IPS-18a (cell line): ENCODE data around the gene SHB.

Experiments used
- H3K27ac ChIP-seq: one replicate; pipeline ENCODE4 v1.5.1; 2013; ENCODE audit warnings: low read length
- H3K27me3 ChIP-seq: one replicate; pipeline ENCODE4 v1.6.1; 2013; ENCODE audit warnings: mild to moderate bottlenecking, low read length; ENCODE audit not compliant: control insufficient read depth, insufficient read depth
- H3K36me3 ChIP-seq: one replicate; pipeline ENCODE4 v1.6.1; 2013; ENCODE audit warnings: low read depth, low read length; ENCODE audit not compliant: control insufficient read depth
- H3K4me1 ChIP-seq: one replicate; pipeline ENCODE4 v1.6.1; 2013; ENCODE audit warnings: low read depth, low read length; ENCODE audit not compliant: control insufficient read depth
- H3K4me3 ChIP-seq: one replicate; pipeline ENCODE4 v1.5.1; 2013; ENCODE audit warnings: low read length
- H3K9ac ChIP-seq: one replicate; pipeline ENCODE4 v1.6.1; 2013; ENCODE audit warnings: mild to moderate bottlenecking, low read length, moderate library complexity
- H3K9me3 ChIP-seq: one replicate; pipeline ENCODE4 v1.6.1; 2013; ENCODE audit warnings: low read depth, low read length; ENCODE audit not compliant: control insufficient read depth

SHB gene

GRCh38 chr9:38067859-38068681 lies 957 bp downstream of the SHB start:
- H3K36me3 ChIP-seq = no peaks in the 10 kb centered on the region
- H3K4me1 ChIP-seq = peaks cover 21% of the 10 kb centered on the region
- H3K27ac ChIP-seq = no peak overlapping the region
- H3K9me3 ChIP-seq = no peaks in the 10 kb centered on the region
- H3K27me3 ChIP-seq = peaks cover 49% of the 10 kb centered on the region
- peak overlapping the region; percentile 71 for H3K4me3 ChIP-seq
- no peak overlapping the region for H3K9ac ChIP-seq

GRCh38 chr9:38066914-38067858 lies 1.8 kb downstream of the SHB start:
- H3K9ac ChIP-seq = no peak overlapping the region
- H3K4me1 ChIP-seq = peaks cover 24% of the 10 kb centered on the region
- H3K9me3 ChIP-seq = no peaks in the 10 kb centered on the region
- H3K4me3 ChIP-seq = peak overlapping the region; percentile 71
- no peak overlapping the region for H3K27ac ChIP-seq
- no peaks in the 10 kb centered on the region for H3K36me3 ChIP-seq
- H3K27me3 ChIP-seq = peaks cover 49% of the 10 kb centered on the region

GRCh38 chr9:38066197-38066913 lies 2.7 kb downstream of the SHB start:
- no peak overlapping the region for H3K9ac ChIP-seq
- H3K4me3 ChIP-seq = peak overlapping the region; percentile 71
- peaks cover 24% of the 10 kb centered on the region for H3K4me1 ChIP-seq
- peaks cover 44% of the 10 kb centered on the region for H3K27me3 ChIP-seq
- H3K36me3 ChIP-seq = no peaks in the 10 kb centered on the region
- no peak overlapping the region for H3K27ac ChIP-seq
- H3K9me3 ChIP-seq = no peaks in the 10 kb centered on the region

GRCh38 chr9:38065369-38066075 lies 3.5 kb downstream of the SHB start:
- Histone ChIP-seq H3K27me3 (peaks cover 35% of the 10 kb centered on the region), H3K4me3 (peak overlapping the region; percentile 71), H3K27ac (no peak overlapping the region), H3K36me3 (no peaks in the 10 kb centered on the region), H3K9ac (no peak overlapping the region), H3K9me3 (no peaks in the 10 kb centered on the region), H3K4me1 (peaks cover 24% of the 10 kb centered on the region)

- H3K27me3 ChIP-seq = peaks cover 30% of the 10 kb centered on the region
- no peak overlapping the region for H3K9ac ChIP-seq
- H3K9me3 ChIP-seq = no peaks in the 10 kb centered on the region
- no peak overlapping the region for H3K27ac ChIP-seq
- no peaks in the 10 kb centered on the region for H3K36me3 ChIP-seq
- peaks cover 24% of the 10 kb centered on the region for H3K4me1 ChIP-seq
- H3K4me3 ChIP-seq = no peak overlapping the region
These were observed 4.1 kb downstream of the SHB start for GRCh38 chr9:38064842-38065368.

- no peak overlapping the region for H3K4me3 ChIP-seq
- H3K27me3 ChIP-seq = peaks cover 28% of the 10 kb centered on the region
- no peaks in the 10 kb centered on the region for H3K36me3 ChIP-seq
- H3K27ac ChIP-seq = no peak overlapping the region
- no peak overlapping the region for H3K9ac ChIP-seq
- peaks cover 27% of the 10 kb centered on the region for H3K4me1 ChIP-seq
- no peaks in the 10 kb centered on the region for H3K9me3 ChIP-seq
These were observed 5.7 kb downstream of the SHB start for GRCh38 chr9:38063363-38063707.

GRCh38 chr9:38062498-38063362 lies 6.3 kb downstream of the SHB start:
- H3K27me3 ChIP-seq = peaks cover 22% of the 10 kb centered on the region
- peaks cover 29% of the 10 kb centered on the region for H3K4me1 ChIP-seq
- H3K9me3 ChIP-seq = no peaks in the 10 kb centered on the region
- H3K36me3 ChIP-seq = no peaks in the 10 kb centered on the region
- no peak overlapping the region for H3K9ac ChIP-seq
- no peak overlapping the region for H3K27ac ChIP-seq
- no peak overlapping the region for H3K4me3 ChIP-seq

GRCh38 chr9:38062106-38062497 lies 6.9 kb downstream of the SHB start:
- Histone ChIP-seq H3K36me3 (no peaks in the 10 kb centered on the region), H3K27me3 (peaks cover 16% of the 10 kb centered on the region), H3K4me1 (peaks cover 35% of the 10 kb centered on the region), H3K9me3 (no peaks in the 10 kb centered on the region), H3K9ac (no peak overlapping the region), H3K4me3 (no peak overlapping the region), H3K27ac (no peak overlapping the region)

GRCh38 chr9:38061326-38061977 lies 7.6 kb downstream of the SHB start:
- Histone ChIP-seq H3K9ac (no peak overlapping the region), H3K4me3 (no peak overlapping the region), H3K27ac (no peak overlapping the region), H3K4me1 (peaks cover 35% of the 10 kb centered on the region), H3K9me3 (no peaks in the 10 kb centered on the region), H3K36me3 (no peaks in the 10 kb centered on the region), H3K27me3 (peaks cover 10% of the 10 kb centered on the region)

GRCh38 chr9:38060681-38061080 lies 8.3 kb downstream of the SHB start:
- Histone ChIP-seq H3K4me1 (peaks cover 28% of the 10 kb centered on the region), H3K27me3 (peaks cover 2% of the 10 kb centered on the region), H3K36me3 (no peaks in the 10 kb centered on the region), H3K9ac (no peak overlapping the region), H3K4me3 (no peak overlapping the region), H3K9me3 (no peaks in the 10 kb centered on the region), H3K27ac (no peak overlapping the region)
